OCI-LY1 (cell line): ENCODE measurements around the gene LSM10.

Source experiments
- H2AFZ ChIP-seq: fragments of 200-600 bp; sonication (generic), shearing (Covaris generic); 2 replicates; pipeline ENCODE4 v1.6.0; 2014; ENCODE audit warnings: antibody characterized with exemption, mild to moderate bottlenecking, low read length
- H3F3A ChIP-seq: fragments of 200-600 bp; sonication (generic), shearing (Covaris generic); 2 replicates; pipeline ENCODE4 v1.6.0; 2014; ENCODE audit warnings: mild to moderate bottlenecking, antibody characterized with exemption, low read length, moderate library complexity; ENCODE audit not compliant: insufficient read depth
- H3K27ac ChIP-seq: fragments of 200-600 bp; sonication (generic); 2 replicates; pipeline ENCODE4 v1.5.1; 2014; ENCODE audit warnings: low read length, mixed run types, mild to moderate bottlenecking, low read depth; ENCODE audit not compliant: poor library complexity, severe bottlenecking
- H3K27me3 ChIP-seq: fragments of 200-600 bp; sonication (generic); 2 replicates; pipeline ENCODE4 v1.6.0; 2014; ENCODE audit warnings: antibody characterized with exemption, mild to moderate bottlenecking, low read length, moderate library complexity; ENCODE audit not compliant: insufficient read depth
- H3K36me3 ChIP-seq: fragments of 200-600 bp; sonication (generic); 2 replicates; pipeline ENCODE4 v1.6.1; 2014; ENCODE audit warnings: mild to moderate bottlenecking, antibody characterized with exemption, low read length, moderate library complexity, mixed read lengths; ENCODE audit not compliant: insufficient read depth
- H3K4me1 ChIP-seq: fragments of 200-600 bp; sonication (generic); 2 replicates; pipeline ENCODE4 v1.5.1; 2014; ENCODE audit warnings: mild to moderate bottlenecking, low read length, moderate library complexity; ENCODE audit not compliant: insufficient read depth, severe bottlenecking
- H3K4me2 ChIP-seq: fragments of 200-600 bp; sonication (generic), shearing (Covaris generic); 2 replicates; pipeline ENCODE4 v1.6.1; 2014; ENCODE audit warnings: low read length
- H3K4me3 ChIP-seq: fragments of 200-600 bp; sonication (generic); 2 replicates; pipeline ENCODE4 v1.5.1; 2014; ENCODE audit warnings: low read length, low read depth, mild to moderate bottlenecking, mixed read lengths; ENCODE audit not compliant: poor library complexity, severe bottlenecking
- H3K79me2 ChIP-seq: fragments of 200-600 bp; shearing (Covaris generic); 2 replicates; pipeline ENCODE4 v1.6.1; 2016; ENCODE audit warnings: mixed run types, low read length, mixed read lengths; ENCODE audit not compliant: insufficient read depth
- H3K9ac ChIP-seq: fragments of 200-600 bp; sonication (generic), shearing (Covaris generic); 2 replicates; pipeline ENCODE4 v1.6.1; 2014; ENCODE audit warnings: mild to moderate bottlenecking, low read length, mixed read lengths
- H3K9me2 ChIP-seq: fragments of 200-600 bp; sonication (generic), shearing (Covaris generic); 2 replicates; pipeline ENCODE4 v1.6.1; 2014; ENCODE audit warnings: low read depth, mild to moderate bottlenecking, low read length, mixed read lengths
- H3K9me3 ChIP-seq: fragments of 200-600 bp; shearing (Covaris generic); 2 replicates; pipeline ENCODE4 v1.6.1; 2014; ENCODE audit warnings: low read length, mixed read lengths
- H4K20me1 ChIP-seq: fragments of 200-600 bp; sonication (generic), shearing (Covaris generic); 2 replicates; pipeline ENCODE4 v1.6.0; 2016; ENCODE audit warnings: mild to moderate bottlenecking, low read length; ENCODE audit not compliant: insufficient read depth
- EZH2 ChIP-seq: fragments of 200-600 bp; sonication (generic), shearing (Covaris generic); IDR thresholded peaks from 2 replicates; pipeline ENCODE4 v1.8.0; 2017; ENCODE audit warnings: borderline replicate concordance, mixed run types, mild to moderate bottlenecking, antibody characterized with exemption, low read length, moderate library complexity, mixed read lengths
- TF ChIP-seq, protein P1 (sequence below): fragments of 200-600 bp; sonication (generic), shearing (Covaris generic); IDR thresholded peaks from 2 replicates; pipeline ENCODE4 v1.5.1; 2017; ENCODE audit warnings: mild to moderate bottlenecking, antibody characterized with exemption, low read length, moderate library complexity, mixed read lengths

Gene LSM10

GRCh38 chr1:36387141-36387949, 10.4 kb downstream of the LSM10 start:
- H3K36me3 ChIP-seq = peaks cover 27% of the 10 kb centered on the region; the same call in 1 of the 2 replicates
- no peaks in the 10 kb centered on the region for H4K20me1 ChIP-seq
- no peaks in the 10 kb centered on the region for H3K27me3 ChIP-seq
- H3K4me1 ChIP-seq = peaks cover 86% of the 10 kb centered on the region
- peak overlapping the region; percentile 77 for H3K9ac ChIP-seq
- H3K27ac ChIP-seq = peak overlapping the region; percentile 97
- H3F3A ChIP-seq = no peaks in the 10 kb centered on the region
- H3K79me2 ChIP-seq = peaks cover 26% of the 10 kb centered on the region
- no peaks in the 10 kb centered on the region for H3K9me2 ChIP-seq
- H3K9me3 ChIP-seq = no peaks in the 10 kb centered on the region
- H3K4me2 ChIP-seq = peak overlapping the region; percentile 87
- no peak overlapping the region for H2AFZ ChIP-seq
- TF ChIP-seq, protein P1, sequence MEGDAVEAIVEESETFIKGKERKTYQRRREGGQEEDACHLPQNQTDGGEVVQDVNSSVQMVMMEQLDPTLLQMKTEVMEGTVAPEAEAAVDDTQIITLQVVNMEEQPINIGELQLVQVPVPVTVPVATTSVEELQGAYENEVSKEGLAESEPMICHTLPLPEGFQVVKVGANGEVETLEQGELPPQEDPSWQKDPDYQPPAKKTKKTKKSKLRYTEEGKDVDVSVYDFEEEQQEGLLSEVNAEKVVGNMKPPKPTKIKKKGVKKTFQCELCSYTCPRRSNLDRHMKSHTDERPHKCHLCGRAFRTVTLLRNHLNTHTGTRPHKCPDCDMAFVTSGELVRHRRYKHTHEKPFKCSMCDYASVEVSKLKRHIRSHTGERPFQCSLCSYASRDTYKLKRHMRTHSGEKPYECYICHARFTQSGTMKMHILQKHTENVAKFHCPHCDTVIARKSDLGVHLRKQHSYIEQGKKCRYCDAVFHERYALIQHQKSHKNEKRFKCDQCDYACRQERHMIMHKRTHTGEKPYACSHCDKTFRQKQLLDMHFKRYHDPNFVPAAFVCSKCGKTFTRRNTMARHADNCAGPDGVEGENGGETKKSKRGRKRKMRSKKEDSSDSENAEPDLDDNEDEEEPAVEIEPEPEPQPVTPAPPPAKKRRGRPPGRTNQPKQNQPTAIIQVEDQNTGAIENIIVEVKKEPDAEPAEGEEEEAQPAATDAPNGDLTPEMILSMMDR = no peak
- TF ChIP-seq EZH2 = no peak
- peak overlapping the region; percentile 62 for H3K4me3 ChIP-seq

DNA sequence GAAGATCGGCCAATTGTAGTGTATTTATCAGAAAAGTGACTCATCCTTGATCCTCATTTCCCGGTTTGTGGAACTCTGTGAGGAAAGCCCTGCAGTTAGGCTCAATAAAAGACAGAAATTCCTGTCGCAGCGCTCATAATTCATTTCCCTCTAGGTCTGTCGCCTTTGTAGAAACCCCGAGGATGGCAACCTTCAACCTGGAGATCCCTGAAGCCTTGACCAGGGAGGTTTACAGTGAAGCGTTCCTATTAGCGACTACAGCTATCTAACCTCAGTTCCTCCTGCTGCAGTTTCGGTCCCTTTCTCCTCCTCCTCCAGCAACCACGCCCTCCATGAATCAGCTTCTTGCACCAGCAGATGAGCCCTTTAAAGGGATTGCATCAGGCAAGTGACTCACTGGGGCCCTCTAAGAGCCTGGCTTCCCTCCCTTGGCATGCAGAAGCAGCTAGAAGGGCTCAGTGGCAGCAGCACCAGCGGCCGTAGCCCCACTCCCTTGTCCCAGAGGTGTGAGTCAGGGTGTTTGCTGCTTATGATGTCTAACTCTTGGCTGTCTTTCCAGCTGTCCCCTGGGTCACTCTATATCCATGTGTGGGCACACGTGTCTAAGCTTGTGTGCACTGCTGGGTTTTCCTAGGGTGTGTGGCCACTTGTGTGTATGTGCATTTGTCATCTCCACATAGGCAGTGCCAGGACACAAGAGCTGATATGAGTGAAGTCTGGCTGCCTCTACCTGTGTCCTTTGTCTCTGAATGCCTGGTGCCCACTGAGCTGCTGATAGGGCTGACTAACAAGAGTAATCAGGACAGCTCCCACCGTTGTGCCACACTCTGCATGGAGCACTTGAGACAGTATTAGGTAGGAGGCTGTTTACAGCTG, 11.2 kb downstream of the LSM10 start:
- Histone ChIP-seq H2AFZ (no peak overlapping the region), H4K20me1 (no peaks in the 10 kb centered on the region), H3K4me2 (peak overlapping the region; percentile 87), H3K36me3 (peaks cover 21% of the 10 kb centered on the region; the same call in 1 of the 2 replicates), H3K27me3 (no peaks in the 10 kb centered on the region), H3K27ac (peak overlapping the region; percentile 97), H3F3A (no peaks in the 10 kb centered on the region), H3K4me3 (peak overlapping the region; percentile 62), H3K9ac (peak overlapping the region; percentile 77), H3K79me2 (peaks cover 27% of the 10 kb centered on the region), H3K9me3 (no peaks in the 10 kb centered on the region), H3K9me2 (no peaks in the 10 kb centered on the region), H3K4me1 (peaks cover 78% of the 10 kb centered on the region)
- TF ChIP-seq EZH2 = no peak
- TF ChIP-seq, protein P1 = no peak

DNA sequence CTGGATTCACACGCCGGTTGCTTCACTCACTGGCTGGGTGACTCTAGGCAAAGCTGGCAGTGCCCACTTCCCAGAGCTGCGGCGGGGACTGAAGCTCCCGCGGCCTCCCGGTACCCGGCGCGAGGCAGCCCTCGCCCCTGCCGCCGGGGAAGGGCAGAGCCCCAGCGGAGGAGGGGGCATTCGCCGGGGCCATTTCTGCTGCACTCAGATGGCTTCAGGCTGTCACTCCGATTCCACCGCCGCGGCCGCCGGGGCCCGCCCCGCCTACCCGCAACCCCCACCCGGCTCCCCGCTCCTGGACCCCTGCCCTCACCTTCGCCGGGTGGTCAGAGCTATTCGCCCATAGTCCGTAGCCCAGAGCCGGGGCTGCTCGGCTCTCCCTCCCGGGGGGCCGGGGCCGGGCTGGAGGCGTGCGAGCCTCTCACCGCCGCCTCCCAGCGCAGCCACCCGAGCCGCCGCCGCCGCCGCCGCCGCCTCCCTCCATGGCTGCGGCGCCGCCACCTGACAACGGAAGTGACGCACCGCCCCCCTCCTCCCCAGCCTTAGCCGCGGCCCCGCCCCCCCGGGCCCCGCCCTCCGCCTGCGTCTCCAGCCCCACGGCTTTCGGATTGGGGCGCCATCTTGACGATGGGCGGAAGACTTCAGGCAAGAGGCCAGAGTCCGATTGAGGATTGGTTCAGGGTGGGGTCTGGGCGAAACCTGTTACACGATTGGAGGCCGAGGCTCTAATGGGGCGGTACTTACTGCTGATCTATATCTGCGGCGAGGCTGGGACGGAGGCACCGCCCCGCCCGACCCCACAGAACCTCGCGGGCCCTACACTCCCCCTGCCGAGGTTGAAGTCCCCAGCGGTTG, 12.1 kb downstream of the LSM10 start, which contains the start of gene STK40:
Gene STK40 (minus strand): TSS at position 515 of the 855 bp plus-strand sequence. CDS start 24,592 bp downstream, outside the sequence.
- Histone ChIP-seq H3K9ac (peak within 1 kb of the TSS; percentile 93), H2AFZ (no peak within 1 kb of the TSS), H3K4me1 (peaks cover 69% of the 10 kb centered on the region), H3K36me3 (peaks cover 13% of the 10 kb centered on the region; the same call in 1 of the 2 replicates), H3K4me2 (peak within 1 kb of the TSS; percentile 87), H3K9me2 (no peaks in the 10 kb centered on the region), H4K20me1 (no peaks in the 10 kb centered on the region), H3K4me3 (peak within 1 kb of the TSS; percentile 95), H3F3A (no peaks in the 10 kb centered on the region), H3K79me2 (peaks cover 27% of the 10 kb centered on the region), H3K27ac (peak within 1 kb of the TSS; percentile 97), H3K9me3 (no peaks in the 10 kb centered on the region), H3K27me3 (no peaks in the 10 kb centered on the region)
- TF ChIP-seq, protein P1 = no peak
- no peak for TF ChIP-seq EZH2
